Astrocyte (in vitro differentiated cells and primary cell): ENCODE measurements around the gene TUG1.

Experiments
- CTCF ChIP-seq: IDR thresholded peaks from 2 replicates; pipeline ENCODE4 v1.5.1; 2011; ENCODE audit warnings: low read depth, mild to moderate bottlenecking, inconsistent platforms, low read length, moderate library complexity; ENCODE audit not compliant: insufficient read depth
- EZH2 ChIP-seq: IDR thresholded peaks from 2 replicates; pipeline ENCODE4 v1.6.1; 2012; ENCODE audit warnings: mild to moderate bottlenecking, low read length, inconsistent platforms; ENCODE audit not compliant: insufficient read depth

- TF ChIP-seq EZH2: no peak
- no peak for TF ChIP-seq CTCF
Measured at GRCh38 chr22:30947173-30947815, 21.8 kb upstream of the TUG1 start.
